NAMALWA (cell line): ENCODE measurements around the gene SERINC5.

Source experiments
- DNase-seq: peaks from one replicate; pipeline ENCODE4 v3.0.0-alpha.2; 2015; ENCODE audit warnings: low spot score

The SERINC5 gene

DNA sequence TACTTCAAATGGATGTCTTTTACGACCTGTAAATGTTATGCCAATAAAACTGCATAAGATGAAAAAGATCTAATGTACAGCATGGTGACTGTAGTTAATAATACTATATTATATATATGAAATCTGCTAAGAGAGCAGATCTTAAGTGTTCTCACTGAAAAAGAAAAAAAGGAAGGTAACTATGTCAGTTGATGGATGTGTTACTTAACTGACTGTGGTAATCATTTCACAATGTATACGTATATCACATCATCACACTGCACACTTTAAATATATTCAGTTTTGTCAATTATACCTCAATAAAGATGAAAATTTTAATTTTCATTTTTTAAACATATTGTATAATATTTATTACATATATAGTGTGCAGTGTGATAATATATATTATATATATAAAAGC is 188.8 kb downstream of the SERINC5 start:
- no peak for DNase-seq

DNA sequence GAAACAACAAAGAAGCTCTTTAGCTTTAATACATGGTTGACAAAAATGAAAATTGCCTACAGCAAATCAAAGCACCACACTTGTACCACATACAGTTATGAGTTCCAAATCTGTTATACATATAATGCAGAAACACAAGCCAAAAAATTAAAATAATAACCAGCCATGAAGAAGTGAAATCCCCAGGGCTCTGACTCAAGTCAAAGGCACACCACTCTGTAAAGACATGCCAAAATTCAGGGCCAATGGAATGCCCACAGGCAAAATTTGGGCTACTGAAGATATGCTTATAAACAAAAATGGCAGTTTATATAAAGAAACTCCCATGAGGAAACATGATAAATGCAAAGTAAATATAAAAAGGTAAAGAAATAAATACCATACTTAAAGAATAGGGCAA is 191.7 kb downstream of the SERINC5 start:
- no peak for DNase-seq
